GM12892 (cell line): ENCODE data around the gene CCDC191.

Source experiments
- DNase-seq: peaks from one replicate; pipeline ENCODE4 v3.0.0; 2011; ENCODE audit not compliant: insufficient read length
- FAIRE-seq: peaks from 2 replicates; lab custom pipeline; 2011; peaks lifted over from hg19 to GRCh38; lab: Jason Lieb, UNC
- POLR2A ChIP-seq: IDR thresholded peaks from 2 replicates; pipeline ENCODE4 v1.6.1; 2011; ENCODE audit warnings: low read depth, low read length, control low read depth
- POLR2AphosphoS5 ChIP-seq: IDR thresholded peaks from 2 replicates; pipeline ENCODE4 v1.6.1; 2011; ENCODE audit warnings: low read depth, low read length, control low read depth
- TAF1 ChIP-seq: IDR thresholded peaks from 2 replicates; pipeline ENCODE4 v1.6.1; 2011; ENCODE audit warnings: low read depth, mild to moderate bottlenecking, control low read depth, low read length, borderline replicate concordance

CCDC191 gene

DNA sequence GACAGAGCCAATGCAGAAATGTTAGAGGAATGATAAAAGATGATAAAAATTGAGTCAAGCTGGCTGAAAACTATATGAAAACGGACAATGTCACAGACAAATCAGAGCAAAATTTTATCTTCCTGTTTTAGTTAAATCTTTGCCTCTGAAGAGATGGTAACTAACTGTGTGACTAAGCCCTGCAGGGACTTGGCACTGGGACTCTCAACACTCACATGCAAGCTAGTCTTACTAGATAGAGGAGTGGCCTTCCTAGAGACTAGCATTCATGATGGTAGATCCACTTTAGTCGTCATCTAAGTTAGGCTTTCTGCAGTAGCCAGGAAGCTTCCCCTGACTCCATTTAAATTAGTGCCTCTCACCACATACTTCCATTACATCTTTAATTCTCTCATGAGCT is 4.1 kb downstream of the CCDC191 start:
- FAIRE-seq (no peak), DNase-seq (no peak)
- TF ChIP-seq TAF1: no peak
- TF ChIP-seq POLR2AphosphoS5: no peak
- TF ChIP-seq POLR2A: no peak

DNA sequence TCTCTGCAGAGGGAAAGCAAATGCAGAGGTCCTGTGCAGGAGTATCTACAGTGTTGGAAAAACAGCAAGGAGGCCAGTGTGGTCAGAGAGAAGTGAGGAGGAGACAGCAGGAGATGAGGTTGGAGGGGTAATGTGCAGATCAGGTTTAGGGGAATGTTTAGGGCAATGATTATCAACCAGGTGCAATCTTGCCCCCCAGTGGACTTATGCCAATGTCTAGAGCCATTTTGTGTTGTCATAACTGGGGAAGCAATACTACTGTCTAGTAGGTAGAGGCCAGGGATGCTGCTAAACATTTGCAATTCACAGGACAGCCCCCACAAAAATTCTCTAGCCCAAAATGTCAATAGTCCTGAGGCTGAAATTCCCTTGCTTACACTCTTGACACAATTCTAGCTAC is 13.1 kb downstream of the CCDC191 start:
- no peak for FAIRE-seq
- TF ChIP-seq TAF1 (no peak), POLR2AphosphoS5 (no peak), POLR2A (no peak)

DNA sequence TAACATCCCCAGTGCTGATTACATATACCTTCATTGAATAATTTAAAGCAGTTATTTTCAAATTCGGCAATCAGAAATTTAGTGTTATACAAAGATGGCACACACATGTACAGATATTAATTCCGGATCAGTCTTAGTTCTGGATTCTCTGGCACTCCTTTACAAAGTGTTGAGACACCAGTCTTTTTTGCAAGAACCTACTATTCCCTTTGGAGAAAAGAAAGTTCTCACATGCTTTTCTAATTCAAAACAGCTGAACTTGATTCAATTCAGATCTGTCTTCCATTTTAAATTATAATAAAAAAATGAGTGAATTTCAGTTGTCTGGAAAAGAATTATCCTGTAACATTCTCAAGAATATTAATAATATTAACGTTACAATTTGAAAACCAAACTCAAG is 20.4 kb downstream of the CCDC191 start:
- no peak for FAIRE-seq
- no peak for TF ChIP-seq TAF1
- TF ChIP-seq POLR2AphosphoS5: no peak
- TF ChIP-seq POLR2A: no peak

More for the DNA sequence above, 13.1 kb downstream of the CCDC191 start:
- DNase-seq: no peak

DNA sequence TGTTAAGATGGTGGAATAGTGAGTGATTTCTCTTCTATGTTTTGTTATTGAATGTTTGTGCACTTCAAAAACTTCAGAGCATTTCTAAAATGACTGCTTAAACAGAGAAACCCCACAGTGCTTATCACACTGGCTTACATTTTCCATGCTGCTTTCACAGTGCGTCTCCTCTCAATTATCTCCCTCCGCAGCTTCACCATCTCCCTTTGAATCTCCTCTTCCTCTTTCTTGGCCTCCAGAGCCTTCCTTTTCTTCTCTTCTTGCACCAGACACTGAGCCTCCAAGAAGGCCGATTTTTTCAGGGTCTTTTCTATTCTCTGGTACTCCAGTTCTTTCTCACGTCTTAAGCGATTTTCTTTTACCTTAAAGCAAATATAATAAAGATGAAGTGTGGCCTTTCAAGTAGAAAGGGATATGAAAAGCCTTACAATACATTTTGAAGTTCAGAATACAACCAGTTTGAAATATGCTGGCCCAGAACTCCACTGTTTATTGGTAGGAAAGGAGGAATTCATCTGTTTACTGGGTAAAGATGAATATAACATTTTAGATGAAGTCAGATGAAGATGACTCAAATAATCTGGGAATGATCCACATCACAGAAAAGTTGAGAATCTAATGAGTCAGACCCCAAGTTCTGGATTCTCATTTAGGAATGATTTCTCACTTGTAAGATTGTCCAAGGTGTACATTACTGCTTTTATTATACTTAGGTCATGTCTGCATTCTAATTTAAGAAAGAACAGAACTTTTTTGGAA is 21.4 kb downstream of the CCDC191 start:
- TF ChIP-seq TAF1: no peak
- no peak for TF ChIP-seq POLR2AphosphoS5
- TF ChIP-seq POLR2A: no peak
- DNase-seq (no peak), FAIRE-seq (no peak)

More for the DNA sequence above, 20.4 kb downstream of the CCDC191 start:
- DNase-seq: no peak

DNA sequence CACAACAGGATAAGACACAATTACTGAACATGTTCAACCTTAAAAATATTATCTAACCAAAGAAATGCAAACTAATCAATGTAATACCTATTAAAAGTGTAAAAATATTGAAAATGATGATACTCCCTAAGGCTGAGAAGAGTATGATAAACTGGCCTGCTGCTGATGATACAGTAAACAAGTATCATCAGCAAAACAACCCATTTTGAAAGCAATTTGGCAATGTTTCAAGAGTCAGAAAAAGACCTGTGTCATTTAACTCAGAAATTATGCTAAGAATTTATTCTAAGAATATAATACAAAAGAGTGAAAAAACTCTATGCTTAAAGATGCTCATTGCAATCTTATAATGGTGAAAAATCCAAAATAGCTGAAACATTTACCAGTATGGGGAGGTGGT is 22.1 kb downstream of the CCDC191 start:
- FAIRE-seq (no peak), DNase-seq (no peak)
- TF ChIP-seq POLR2AphosphoS5: no peak
- TF ChIP-seq TAF1: no peak
- TF ChIP-seq POLR2A: no peak

DNA sequence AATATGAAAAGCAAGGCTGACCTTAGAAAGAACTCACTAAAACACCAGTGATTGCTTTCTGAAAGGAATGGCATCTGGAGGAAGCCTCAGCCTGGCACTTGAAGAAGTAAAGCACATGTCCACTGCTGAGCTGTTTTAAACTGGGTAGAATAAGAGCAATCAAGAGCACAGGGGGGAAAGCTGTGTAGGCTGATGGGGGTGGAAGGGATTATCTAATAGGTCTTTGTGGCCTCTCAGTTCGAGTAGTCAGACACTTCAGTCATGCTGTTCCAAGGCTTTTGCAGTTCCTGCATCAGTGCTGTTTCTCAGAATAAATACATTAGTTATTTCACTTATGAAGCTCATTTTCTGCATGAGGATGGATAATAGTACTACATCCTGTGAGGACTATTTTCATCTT is 22.6 kb downstream of the CCDC191 start:
- DNase-seq (no peak), FAIRE-seq (no peak)
- no peak for TF ChIP-seq POLR2A
- TF ChIP-seq POLR2AphosphoS5: no peak
- TF ChIP-seq TAF1: no peak

DNA sequence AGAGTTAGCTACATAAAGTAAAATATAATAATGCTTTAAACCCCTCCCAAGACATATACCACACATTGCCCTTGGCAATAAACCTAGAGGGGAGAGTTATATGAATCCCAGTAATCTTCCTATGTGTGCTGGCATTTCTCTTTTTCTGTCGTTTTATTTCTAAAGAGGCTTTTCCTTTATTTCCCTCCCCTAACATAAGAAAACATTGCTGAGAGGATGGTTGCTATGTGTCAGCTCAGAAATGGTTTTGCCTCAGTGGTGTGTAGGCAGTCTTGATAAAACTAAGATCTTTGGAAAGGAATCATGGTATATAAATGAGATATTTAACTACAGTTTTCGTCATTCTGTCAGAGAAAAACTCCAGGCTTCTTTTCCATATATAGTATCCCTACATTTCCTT is 30.0 kb downstream of the CCDC191 start:
- no peak for TF ChIP-seq POLR2AphosphoS5
- no peak for TF ChIP-seq TAF1
- TF ChIP-seq POLR2A: no peak
- FAIRE-seq (no peak), DNase-seq (no peak)

DNA sequence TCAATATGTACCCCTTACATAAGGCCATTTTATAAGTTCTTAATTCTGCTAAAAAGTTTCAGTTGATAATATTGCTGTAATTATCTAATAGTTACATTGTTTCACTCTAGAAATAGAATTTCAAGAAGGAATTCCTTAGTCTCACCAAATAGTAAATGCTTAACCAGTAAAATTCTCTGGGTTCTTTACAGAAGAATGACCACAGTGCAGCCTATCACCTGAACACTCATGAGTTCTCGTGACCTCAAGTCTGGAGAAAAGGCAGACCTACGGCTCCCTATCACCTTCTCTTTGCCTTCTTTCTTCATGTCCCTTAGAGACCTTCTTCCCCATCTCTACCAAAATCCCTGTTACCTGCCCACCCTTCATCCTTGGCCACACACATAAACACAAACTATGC is 30.9 kb downstream of the CCDC191 start:
- FAIRE-seq: no peak
- TF ChIP-seq TAF1 (no peak), POLR2AphosphoS5 (no peak), POLR2A (no peak)
- DNase-seq: no peak

DNA sequence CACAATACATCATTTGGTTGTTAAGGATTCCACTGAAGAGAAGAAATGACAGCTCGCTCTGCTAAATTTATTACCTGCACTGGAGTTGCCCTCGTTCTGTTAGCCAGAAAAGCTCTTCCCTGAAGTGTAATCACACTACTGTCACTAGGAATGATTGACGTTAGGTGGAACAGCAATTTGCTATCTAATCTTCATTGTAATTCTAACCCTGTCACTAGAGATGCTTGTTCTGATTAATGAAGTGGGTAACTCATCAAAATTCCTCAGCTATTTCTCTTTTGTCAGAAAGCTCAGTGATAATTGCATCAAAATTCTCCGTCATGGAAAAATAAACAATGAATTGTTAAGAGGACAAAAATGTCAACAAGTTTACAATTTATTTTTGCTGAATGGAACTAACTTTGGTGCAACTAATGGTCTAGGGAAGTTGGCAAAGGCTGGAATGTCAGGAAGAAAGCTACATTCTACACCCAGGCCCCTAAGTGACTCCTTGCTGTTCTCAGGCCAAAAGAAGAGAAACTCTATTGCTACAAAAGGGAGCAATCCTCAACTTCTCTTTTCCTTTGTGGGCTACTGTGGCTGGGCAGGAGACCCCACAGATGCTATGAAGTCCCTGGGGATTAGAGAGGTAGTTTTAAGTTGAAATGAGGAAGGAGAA is 34.1 kb downstream of the CCDC191 start:
- TF ChIP-seq POLR2A (no peak), POLR2AphosphoS5 (no peak), TAF1 (no peak)
- DNase-seq: no peak

DNA sequence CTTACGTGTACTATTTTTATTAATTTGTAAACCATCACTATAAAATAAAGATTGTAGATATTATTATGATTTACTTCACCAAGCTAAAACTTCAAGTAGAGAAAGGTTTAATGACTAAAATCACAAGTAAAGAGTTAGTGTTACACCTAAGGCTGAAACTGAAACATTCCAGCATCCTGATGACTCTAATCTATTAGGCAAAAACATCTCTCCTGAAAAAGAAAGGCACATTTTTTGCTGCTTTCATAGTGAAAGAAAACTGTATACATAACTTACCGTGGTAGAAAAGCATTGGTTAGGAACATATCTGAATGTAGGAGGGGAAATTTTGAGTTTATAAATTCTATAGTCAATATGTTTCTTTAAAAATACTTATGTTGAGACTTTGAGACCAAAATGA is 35.4 kb downstream of the CCDC191 start:
- FAIRE-seq (no peak), DNase-seq (no peak)
- no peak for TF ChIP-seq POLR2AphosphoS5

More for the DNA sequence above, 34.1 kb downstream of the CCDC191 start:
- no peak for FAIRE-seq

DNA sequence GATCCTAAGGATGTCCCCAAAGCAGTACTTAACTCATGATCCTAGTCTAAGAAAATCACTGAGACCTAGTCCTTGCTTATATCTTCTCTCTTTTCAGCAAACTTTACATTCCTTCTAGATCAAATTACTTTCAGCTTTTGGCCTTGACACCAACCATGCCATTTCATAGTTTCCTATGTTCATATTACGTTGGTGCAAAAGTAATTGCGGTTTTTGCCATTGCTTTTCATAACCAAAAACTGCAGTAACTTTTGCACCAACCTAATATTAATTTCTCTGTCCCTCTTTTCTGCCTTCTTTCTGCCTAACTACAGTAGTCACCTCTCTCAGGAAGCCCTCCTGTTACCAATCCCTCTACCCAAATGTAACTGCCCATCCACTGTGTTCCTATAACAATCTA is 36.8 kb downstream of the CCDC191 start:
- DNase-seq (no peak), FAIRE-seq (no peak)
- TF ChIP-seq POLR2A (no peak), POLR2AphosphoS5 (no peak), TAF1 (no peak)

DNA sequence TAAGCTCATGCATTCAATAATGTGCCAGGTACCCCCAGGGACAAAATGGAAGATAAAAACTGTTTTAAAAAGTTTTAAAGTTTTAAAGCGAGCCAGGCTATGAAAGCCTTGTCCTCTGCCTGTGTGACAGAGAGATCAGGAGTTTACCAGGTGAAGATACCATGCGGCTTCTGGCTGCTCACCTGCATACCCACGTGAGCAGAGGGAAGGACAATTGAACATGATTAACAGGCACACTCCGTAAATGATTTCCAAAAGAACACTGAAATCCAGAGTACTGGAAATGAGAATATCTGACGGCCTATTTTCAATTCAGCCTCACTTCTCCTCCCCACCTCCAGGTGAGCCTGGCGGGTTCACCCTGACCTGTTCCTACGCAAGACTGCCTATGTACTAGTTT is 42.1 kb downstream of the CCDC191 start:
- DNase-seq: no peak
- FAIRE-seq: no peak
- TF ChIP-seq TAF1 (no peak), POLR2A (no peak), POLR2AphosphoS5 (no peak)
